GM18498 (cell line): ENCODE data around the gene FRAT2.

Experiments
- ATAC-seq: cut with Tn5 transposase; IDR thresholded peaks from one replicate; pipeline ENCODE4 v1.9.1; 2021; ENCODE audit warnings: mild to moderate bottlenecking, moderate library complexity; ENCODE audit not compliant: unreplicated experiment

The FRAT2 gene

DNA sequence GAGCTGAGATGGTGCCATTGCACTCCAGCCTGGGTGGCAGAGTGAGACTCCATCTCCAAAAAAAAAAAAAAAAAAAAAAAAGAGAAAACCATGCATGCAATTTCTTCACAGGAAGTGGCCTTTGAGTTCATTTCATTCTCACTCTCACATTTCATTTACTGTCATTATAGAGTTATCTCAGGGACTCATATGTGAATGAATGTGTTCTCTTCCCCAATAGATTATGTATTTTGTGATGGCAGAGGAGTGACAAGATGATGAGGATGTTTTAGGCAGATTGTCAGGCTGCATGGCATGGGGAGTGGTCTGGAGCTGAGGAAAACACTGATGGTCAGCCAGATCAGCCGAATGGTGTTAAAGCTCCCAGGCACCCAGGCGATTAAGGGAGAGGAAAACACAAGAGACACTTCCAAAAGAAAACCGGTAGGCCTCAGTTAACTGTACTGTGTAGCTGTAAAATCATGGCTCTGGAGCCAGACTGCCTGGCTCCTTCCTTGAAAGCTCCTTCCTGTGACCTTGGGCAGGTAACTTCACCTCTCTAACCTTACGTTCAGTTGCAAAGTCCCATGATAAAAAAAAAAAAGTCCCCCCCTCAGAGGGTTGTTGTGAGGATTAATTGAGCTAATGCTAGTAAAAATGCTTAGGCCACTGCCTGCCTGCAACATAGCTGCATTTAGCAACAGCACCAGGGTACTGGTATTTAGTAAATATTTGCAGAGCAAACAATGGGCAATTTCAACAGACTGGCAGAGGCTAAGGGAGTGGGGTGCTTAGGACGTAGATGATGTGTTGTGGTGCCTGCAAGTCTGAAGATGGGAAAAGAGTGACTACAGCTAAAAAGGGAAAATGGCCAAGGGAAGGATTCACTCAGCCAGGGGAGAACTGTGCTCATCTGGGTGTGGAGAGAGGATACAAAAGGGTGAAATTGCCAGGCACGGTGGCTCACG is 6.9 kb downstream of the FRAT2 start:
- ATAC-seq: no peak

DNA sequence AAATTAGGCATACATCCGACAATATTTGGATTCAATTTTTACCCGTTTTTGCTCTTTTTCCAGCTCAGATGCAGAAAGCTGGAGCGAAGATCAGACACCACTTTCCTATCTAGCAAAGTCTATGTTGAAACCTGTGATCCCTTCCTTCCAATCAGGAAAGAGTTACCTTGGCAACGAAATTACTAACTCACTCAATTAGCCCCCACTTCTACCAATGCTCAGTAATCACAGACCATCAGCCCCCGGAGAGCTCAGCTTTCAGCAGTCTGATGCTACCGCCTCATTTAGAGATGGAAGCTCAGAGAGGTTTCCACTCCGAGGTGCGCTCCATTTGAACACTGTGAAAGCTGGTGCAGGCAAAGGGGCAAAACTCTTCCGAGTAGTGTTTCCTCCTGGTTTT is 8.8 kb downstream of the FRAT2 start:
- ATAC-seq: no peak

DNA sequence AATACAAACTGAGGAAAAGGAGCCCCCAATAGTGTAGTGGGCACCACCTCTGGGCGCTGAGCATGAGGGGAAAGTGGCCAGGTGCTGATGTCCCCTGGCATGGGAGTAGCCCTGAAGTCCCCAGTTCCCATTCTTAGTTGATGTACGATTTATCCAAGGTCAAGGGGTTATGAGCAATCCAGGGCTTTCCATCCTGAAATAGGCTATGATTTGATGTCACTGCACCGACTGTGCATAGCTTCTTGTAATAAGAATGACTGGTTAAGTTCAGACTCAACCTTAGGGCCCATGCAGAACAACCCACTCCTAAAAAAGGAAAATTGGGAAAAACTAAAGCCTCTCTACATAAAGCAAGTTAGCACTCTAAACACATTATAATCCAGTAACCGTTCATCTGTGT is 11.0 kb downstream of the FRAT2 start:
- ATAC-seq: no peak

DNA sequence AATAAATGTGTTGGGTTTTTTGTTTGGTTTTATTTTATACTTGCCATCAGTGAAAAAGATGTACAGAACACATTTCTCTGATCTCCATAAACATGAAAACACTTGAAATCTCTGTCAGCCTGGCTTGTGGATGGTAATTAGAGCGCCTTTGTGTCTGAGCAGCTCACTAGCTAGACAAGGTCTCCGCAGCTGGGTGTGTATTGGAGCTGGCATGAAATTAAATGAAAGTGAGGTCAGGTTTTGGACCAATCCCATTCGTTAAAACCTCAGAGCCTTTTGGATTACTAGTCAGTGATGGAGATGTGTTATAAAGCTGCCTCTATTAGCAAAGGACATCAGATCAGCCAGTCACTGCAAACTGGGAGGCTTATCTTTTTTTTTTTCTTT is 12.7 kb downstream of the FRAT2 start:
- ATAC-seq: no peak

DNA sequence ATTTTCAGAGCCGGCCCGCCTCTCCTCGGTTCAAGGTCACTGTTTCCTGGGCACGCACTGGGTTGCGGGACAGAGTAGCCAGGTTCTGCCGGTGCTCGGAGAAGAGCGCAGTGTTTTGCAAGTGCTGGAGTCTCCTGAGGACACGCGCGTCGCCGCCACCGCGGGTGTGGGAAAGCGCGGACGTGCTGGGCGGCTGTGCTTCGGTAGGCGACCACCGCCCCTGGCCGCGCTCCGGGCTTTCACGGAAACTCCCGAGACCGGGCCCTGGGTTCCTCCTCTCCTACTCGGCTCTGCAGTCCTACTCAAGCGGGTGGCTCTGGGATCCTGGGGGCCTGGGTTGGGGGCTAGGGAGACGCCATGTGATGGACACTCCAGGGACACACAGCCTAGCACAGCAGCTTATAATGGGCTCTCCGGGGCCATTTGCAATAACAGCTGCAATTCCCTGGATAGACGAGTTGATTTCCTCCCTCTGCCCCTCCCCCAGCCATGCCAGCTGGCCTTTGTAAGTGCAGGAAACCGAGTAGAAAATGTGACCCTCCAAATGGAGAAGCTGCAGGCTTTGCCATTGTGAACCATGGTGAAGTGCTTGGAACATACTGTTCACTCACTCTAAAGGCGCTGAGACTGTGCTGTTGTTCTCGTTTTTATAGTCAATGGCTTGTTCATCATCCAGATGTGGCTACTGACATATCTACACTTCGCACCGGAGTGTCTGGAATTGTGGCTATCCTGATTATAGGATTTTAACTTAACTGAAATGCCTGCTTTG is 13.3 kb downstream of the FRAT2 start:
- ATAC-seq: no peak

DNA sequence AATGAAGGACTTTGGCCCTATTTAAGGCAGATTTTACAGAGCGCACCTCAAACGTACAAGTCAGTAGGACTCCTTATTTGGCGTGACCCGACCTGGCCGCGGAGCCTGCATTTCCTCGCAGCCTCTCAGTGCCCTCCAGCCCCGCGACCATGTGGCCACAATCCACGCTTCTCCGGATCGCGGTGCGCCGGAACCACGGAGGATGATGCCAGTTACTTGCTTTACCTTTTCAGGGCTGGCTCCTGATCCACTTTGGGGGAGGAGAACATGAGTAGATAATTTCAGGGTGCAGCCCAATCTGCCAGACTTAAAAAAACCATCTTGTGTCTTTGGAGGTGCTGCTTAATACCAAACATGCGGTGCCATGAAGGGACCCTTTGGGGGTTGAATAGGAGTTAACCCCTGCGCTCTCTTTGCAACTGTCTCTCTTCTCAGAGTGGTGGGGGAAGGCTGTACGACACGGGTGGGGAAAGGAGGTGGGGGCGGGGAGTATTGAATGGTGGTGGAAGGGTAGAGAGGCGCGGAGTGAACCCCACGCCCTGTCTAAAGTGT is 14.0 kb downstream of the FRAT2 start:
- ATAC-seq: no peak

DNA sequence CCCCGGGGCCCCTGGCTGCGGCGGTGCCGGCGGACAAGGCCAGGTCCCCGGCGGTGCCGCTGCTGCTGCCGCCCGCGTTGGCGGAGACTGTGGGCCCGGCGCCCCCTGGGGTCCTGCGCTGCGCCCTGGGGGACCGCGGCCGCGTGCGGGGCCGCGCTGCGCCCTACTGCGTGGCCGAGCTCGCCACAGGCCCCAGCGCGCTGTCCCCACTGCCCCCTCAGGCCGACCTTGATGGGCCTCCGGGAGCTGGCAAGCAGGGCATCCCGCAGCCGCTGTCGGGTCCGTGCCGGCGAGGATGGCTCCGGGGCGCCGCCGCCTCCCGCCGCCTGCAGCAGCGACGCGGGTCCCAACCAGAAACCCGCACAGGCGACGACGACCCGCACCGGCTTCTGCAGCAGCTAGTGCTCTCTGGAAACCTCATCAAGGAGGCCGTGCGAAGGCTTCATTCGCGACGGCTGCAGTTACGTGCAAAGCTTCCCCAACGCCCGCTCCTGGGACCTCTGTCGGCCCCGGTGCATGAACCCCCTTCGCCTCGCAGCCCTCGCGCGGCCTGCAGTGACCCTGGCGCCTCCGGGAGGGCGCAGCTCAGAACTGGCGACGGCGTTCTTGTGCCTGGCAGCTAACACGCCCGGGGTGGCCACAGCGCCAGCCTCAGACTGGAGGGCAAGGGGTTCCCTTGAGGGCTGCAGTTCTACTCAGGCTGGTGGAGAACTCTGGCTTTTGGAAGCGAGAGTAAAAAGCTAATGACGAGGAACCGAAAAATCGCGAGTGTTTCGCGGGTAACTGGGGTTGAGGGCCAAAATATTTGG is 14.7 kb downstream of the FRAT2 start:
- ATAC-seq: peak; percentile 34

DNA sequence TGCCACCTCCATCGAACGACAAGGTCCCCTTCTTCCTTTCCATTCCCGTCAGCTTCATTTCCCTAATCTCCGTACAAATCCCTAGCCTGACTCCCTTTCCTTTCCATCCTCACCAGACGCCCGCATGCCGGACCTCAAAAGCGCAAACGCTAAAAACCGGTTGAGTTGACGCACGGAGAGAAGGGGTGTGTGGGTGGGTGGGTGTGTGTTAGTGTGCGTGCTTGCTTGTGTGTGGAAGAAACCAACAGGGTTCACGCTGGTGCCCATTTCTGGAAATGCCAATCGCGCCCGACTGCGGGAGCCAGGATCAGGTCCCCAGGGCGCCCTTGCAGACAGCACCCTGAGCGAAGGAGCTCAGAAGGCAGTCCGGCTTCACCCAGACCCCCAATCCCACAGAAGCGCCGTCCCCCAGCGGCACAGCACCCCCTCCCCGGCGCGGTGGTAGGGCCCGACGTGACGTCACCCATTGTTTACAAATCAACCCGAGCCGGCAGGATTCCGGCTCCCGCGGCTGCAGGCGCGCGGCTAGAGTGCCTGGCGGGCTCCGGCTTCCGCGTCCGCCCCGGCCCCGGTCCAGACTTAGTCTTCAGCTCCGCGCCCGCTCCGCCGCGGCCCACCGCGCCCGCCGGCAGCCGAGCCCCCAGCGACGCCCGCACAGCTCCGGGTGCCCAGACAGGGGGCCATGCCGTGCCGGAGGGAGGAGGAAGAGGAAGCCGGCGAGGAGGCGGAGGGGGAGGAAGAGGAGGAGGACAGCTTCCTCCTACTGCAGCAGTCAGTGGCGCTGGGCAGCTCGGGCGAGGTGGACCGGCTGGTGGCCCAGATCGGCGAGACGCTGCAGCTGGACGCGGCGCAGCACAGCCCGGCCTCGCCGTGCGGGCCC is 15.5 kb downstream of the FRAT2 start, which contains the start of gene FRAT1:
Gene FRAT1, plus strand, starts transcription at position 500 of the 880 bp plus-strand sequence. Its CDS starts 183 bp downstream, at position 683.
- ATAC-seq: peak; percentile 84

DNA sequence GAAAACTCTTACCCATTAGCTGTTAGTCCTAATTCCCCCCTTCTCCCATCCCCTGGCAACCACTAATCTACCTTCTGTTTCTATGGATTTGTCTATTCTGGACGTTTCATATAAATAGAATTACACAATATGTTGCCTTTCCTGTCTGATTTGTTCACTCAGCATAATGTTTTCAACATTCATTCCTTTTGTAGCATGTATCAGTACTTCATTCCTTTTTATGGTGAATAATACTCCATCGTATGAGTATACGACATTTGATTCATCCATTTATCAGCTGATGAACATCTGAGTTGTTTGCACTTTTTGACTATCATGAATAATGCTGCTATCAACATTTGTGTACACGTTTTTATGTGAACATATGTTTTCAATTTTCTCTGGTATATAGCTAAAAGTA is 19.9 kb downstream of the FRAT2 start:
- ATAC-seq: no peak

DNA sequence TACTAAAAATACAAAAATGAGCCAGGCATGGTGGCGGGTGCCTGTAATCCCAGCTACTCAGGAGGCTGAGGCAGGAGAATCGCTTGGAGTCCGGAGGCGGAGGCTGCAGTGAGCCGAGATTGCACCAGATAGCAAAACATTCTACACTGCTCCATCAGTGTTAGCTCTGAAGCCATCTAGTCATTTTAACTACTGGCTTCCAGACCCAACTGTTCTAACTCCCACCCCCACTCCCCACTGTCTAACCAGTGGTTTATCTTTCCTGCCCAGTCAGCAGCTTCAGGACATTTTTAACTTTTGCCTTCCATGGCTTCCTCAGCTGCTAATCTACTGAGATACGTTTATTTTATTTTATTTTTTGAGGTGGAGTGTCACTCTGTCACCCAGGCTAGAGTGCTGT is 21.6 kb downstream of the FRAT2 start:
- ATAC-seq: no peak

DNA sequence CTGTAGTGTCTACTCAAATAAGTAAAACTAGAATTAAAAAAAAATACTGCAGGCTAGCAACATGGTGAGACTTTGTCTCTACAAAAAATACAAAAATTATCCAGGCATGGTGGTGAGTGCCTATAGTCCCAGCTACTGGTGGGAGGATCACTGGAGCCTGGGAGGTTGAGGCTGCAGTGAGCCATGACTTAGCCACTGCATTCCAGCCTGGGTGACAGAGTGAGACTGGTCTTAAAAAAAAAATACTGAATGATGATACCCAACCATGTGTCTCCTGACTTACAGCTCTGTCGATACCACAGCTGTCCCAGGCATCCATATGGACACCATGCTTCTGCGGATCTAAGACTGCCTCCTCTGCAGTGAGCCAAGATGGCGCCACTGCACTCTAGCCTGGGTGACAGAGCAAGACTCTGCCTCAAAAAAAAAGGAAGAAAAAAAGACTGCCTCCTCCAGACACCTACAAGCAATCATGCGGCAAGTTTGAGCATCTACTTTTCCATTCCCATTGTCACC is 23.4 kb downstream of the FRAT2 start:
- ATAC-seq: no peak

DNA sequence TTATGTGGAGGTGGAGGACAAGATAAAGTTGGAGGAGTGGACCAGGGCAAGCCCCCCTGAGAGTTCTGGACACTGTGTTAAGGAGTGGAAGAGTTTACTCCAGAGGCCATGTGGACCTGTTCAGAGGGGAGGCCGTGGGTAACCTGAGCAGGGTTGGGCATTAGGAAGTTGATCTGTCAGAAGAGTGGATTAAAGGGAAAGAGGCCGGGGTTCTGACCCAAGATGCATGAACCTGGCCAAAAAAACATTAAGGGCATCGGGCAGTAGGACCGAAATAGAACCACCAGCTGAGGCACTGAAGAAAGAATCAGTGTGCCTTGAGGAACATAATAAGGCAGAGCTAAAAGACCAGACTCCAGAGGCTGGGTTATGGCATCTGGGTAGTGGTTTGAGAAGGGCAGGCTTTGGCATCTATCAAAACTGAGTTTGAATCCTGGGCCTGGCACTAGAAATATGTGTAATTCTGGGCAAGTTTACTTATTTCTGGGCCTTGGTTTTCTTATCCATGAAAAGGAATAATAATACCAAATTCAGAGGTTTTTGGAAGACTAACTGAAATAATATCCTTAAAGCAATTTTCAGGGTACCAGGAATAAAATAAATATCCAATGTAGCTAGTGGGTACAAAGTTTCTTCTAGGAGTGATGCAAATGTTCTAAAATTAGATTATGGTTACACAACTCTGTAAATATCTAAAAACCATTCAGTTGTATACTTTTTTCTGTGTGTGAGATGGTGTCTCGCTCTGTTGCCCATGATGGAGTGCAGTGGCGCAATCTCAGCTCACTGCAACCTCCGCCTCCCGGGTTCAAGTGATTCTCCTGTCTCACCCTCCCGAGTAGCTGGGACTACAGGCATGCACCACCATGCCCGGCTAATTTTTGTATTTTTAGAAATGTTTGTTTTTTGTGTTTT is 26.4 kb downstream of the FRAT2 start:
- ATAC-seq: no peak

DNA sequence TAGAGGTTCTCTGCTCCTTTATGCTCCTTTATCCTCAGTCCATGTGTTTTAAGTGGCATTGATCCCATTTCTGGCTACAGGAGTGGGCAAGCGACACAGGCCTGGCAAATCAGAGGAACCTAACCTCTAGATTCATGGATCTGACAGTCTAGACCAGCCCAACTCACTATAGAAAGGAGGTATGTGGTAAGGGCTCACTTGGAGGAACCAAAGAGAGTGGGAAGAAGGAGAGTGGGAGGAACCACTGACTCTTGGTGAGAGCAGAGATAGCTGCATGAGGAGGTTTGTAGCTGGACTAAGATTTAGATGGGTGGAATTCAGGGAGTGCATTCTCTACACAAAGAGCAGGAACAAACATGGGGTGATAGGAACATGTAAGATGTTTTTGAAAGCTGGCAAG is 27.1 kb downstream of the FRAT2 start:
- ATAC-seq: no peak

DNA sequence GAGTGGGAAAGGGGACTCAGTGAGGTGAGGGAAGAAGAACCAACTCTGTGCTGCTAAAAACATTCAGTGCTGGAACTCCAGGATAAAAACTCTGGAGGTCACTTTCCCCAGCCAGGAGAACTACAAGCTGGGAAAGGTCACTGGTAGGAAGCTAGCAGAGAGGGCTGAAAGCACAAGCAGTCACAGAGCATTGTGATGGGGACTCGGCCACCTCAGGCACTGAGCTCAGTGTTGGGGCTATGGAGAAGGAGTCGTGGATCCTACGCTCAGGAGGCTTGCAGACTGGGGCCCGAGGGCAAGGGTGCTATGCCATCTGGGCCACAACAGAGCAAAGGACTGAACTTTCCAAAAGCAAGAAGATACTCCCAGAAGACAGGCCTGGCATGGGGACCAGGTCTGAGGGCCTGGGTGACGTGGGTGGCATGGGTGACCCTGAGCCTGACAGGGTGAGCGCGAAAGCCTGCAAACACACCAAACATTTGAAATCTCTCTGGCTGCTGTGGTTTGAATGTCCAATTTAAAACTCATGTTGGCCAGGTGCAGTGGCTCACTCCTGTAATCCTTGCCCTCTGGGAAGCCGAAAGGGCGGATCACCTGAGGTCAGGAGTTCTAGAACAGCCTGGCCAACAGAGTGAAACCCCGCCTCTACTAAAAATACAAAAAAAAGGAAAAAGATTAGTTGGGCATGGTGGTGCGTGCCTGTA is 32.3 kb downstream of the FRAT2 start:
- no peak for ATAC-seq

DNA sequence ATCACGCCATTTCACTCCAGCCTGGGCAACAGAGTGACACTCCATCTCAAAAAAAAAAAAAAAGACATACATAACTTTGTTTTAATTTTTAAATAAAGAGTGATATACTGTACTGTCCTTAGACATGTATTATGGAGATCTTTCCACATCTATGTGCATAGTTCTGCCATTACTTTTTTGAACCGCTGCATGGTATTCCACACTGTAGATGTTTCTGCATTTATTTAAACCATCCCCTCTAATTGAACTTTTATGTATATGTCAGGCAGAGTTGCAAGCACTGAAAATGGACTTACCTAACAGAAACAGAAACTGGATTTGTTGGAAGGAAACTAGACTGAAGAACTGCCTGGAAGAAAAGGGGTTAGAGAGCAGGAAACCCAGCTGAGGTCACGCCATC is 33.5 kb downstream of the FRAT2 start:
- ATAC-seq: no peak

DNA sequence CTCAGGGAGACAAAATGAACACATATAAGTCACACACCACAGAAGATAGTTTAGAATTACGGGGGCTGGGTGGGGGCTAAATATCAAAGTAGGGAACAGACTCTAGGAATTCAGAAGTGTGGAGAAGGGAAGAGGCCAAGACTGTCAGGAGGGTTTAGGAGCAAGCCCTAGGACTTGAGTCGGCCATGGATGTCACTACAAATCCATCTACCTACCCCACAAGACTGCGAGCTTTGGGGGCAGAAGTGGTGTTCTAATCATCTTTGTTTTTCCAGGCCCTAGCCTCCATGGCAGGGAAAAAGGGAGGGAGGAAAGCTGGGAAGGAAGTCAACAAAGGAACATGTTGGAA is 36.3 kb downstream of the FRAT2 start:
- ATAC-seq: no peak

DNA sequence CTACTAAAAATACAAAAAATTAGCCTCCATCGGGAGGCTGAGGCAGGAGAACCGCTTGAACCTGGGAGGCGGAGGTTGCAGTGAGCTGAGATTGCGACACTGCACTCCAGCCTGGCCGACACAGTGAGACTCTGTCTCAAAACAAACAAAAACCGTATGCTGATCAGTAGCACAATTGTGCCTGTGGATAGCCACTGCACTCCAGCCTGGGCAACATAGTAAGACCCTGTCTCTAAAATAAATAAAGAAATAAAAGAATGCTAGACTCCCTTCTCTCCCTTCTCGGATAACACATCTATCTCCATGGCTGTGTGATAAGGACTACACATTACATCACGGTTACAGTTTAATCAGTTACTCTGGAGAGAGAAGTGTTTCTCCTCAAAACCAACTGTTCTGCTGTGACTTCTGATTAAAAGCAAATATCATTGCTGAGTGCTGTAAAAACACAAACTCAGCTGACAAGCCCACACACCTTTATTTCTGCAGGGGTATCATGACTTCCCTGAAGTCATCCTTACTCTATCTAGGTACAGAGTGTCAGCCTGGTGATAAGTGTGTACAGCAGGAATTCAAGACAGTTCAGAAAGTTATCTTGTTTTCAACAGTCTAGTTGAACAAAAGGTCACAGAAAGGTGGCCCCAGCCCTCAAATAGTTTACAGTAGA is 36.8 kb downstream of the FRAT2 start:
- ATAC-seq: no peak

DNA sequence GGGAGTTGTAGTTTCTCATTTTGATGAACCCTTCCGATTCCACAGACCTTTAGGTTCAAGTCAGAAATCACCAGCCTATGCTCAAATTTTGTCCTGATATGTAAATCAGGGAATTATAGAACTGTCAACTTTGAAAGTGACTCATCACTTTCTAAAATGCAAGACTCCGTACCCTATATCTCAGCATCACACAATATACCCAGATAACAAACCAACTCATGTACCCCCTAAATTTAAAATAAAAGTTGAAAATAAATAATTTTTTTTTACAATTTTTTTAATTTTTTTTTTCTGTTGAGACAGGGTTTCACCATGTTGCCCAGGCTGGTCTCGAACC is 41.7 kb downstream of the FRAT2 start:
- no peak for ATAC-seq
